Epithelial cell of umbilical artery (primary cell): ENCODE data around the gene AP5M1. TPM values are rescaled to one million over a fixed set of nuclear protein-coding genes. Genes with fewer than 3 reads are reported as not detected.

Source experiments
- total RNA-seq: library from RNA; depleted of rRNA; stranded (reverse); fragments of >200 nt; gene quantifications from 2 replicates; pipeline ENCODE4 v1.2.3, GENCODE V29; 2014

Gene AP5M1, protein sequence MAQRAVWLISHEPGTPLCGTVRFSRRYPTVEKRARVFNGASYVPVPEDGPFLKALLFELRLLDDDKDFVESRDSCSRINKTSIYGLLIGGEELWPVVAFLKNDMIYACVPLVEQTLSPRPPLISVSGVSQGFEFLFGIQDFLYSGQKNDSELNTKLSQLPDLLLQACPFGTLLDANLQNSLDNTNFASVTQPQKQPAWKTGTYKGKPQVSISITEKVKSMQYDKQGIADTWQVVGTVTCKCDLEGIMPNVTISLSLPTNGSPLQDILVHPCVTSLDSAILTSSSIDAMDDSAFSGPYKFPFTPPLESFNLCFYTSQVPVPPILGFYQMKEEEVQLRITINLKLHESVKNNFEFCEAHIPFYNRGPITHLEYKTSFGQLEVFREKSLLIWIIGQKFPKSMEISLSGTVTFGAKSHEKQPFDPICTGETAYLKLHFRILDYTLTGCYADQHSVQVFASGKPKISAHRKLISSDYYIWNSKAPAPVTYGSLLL
- total RNA-seq, result 14.9 and 22.5 TPM in 2 replicates

DNA sequence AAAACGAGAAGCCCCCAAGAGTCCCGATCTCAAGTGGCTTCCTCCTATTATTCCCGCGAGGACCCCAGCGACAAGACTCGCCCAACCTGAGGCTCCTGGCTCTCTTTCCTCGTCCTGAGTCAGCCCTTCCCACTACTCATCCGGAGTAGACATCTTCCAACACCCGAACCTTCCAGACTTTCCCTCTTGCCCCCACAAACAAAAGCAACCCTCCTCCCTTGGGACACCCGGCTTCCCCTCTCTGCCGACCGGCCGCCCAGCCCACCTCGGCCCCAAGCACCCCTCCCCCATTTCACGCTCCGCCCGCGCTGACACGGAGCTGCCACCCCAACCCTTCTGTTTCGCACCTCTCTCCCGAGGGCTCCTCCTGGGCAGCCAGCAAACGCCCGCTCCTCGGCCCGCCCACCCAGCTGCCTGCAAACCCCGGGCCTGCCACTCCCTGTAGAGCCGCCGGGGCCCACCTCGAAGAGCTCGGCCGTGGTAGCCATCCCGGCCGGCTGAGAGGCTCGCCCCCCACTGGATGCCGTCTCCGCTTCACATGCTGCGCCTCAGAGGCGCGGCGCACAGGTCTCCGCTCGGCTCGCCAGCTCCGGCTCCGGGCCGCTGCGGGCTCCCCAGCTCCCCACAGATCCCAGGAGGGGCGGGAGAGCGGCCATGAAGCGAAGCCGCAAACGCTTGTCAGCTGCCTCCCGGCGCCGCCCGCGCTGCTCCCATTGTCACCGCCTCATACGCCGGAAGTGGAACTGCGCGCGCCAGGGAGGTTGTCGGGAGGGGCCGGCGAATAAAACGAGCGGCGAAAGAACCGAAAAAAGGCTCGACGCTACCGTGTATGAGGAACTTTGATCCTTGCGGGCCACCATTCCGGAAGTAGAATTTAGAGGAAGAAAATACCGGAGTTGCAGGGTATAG, at the start of gene AP5M1, which contains the start of gene EXOC5:
AP5M1 (plus strand) TSS at position 811 of the 909 bp plus-strand sequence. CDS start 344 bp downstream, outside the sequence.
EXOC5 (minus strand) TSS at position 745 of the 909 bp plus-strand sequence; CDS start at position 488, 257 bp downstream.

Other genes starting within 250 kb of the AP5M1 start
- gene EXOC5, start 66 bp upstream of the AP5M1 start, total RNA-seq, result 68.9 and 80.4 TPM in 2 replicates
- gene NAA30, start 121.6 kb downstream of the AP5M1 start, total RNA-seq, result 25.3 and 29.9 TPM in 2 replicates
- not detected in 2 replicates for gene CCDC198, start 224.9 kb downstream of the AP5M1 start, total RNA-seq